Activated CD4-positive, CD25-positive, alpha-beta regulatory T cell treated with anti-CD3 and anti-CD28 coated beads, Interleukin-2, amount 50 U/mL, for 72 hours (primary cell): ENCODE data around the gene FOXD4L4.
A peak's percentile ranks its signal among the peaks of the same experiment; 100 is the strongest.
"Not testable (repeated sequence)": the region's sequence is repeated elsewhere in the genome, so short reads cannot be mapped to it uniquely, and the experiment has no call there.

Experiments
- DNase-seq: peaks from one replicate; pipeline ENCODE4 v3.0.0; 2021

Gene FOXD4L4

DNA sequence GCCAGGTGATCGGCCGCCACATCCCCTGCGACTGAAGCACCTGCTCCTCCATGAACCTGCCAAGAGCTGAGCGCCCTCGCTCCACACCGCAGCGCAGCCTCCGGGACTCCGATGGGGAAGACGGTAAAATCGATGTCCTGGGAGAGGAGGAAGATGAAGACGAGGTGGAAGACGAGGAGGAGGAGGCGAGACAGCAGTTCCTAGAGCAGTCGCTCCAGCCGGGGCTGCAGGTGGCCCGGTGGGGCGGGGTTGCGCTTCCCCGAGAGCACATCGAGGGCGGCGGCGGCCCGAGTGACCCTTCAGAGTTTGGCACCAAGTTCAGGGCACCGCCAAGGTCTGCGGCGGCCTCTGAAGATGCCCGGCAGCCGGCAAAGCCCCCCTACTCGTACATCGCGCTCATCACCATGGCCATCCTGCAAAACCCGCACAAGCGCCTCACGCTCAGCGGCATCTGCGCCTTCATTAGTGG is at the start of gene FOXD4L4:
FOXD4L4 (plus strand) TSS at position 51 of the 469 bp plus-strand sequence; CDS start at position 51, 0 bp downstream.
- peak; percentile 30 for DNase-seq

DNA sequence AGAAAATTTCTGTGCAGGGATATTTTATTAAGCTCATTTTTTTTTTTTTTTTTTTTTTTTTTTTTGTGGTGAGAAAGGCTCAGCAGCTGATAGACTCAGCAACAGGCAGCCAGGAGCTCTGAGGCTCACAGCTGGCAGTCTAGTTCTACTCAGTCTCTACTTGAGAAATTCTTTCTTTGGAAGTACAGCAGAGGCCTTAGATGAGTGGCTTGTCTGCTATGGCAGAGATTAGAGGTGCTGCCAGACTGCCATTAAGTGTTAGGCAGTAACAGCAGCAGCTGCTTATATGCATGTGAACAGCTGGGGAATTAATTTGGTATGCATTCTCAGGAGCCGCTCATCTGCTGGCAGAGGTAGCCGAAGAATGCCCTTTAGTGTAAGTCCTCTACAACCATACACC is 33.4 kb upstream of the FOXD4L4 start:
- not testable (repeated sequence) for DNase-seq

DNA sequence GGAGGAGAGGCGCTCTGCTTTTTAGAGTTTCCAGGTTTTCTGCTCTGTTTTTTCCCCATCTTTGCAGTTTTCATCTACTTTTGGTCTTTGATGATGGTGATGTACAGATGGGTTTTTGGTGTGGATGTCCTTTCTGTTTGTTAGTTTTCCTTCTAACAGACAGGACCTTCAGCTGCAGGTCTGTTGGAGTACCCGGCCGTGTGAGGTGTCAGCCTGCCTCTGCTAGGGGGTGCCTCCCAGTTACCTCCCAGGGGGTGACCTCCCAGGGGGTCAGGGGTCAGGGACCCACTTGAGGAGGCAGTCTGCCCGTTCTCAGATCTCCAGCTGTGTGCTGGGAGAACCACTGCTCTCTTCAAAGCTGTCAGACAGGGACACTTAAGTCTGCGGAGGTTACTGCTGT is 22.5 kb upstream of the FOXD4L4 start:
- not testable (repeated sequence) for DNase-seq

DNA sequence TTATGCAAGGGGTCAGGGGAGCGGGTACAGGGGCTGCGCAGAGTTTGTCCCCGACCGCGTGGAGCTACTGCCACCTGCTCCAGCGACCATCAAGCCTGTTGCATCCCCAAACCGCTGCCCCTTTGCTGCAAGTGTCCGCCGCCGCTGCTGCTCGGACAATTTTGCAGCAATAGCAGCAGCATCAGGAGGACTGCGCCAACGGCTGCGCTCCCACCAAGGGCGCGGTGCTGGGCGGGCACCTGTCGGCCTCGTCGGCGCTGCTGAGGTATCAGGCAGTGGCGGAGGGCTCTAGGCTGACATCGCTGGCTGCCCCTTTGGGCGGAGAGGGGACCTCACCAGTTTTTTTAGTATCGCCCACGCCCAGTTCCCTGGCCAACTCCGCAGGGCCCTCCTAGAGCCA is 1.2 kb downstream of the FOXD4L4 start:
- DNase-seq: not testable (repeated sequence)
